Stimulated activated CD8-positive, alpha-beta memory T cell treated with anti-CD3 and anti-CD28 coated beads, Interleukin-4, amount 100 ng/mL, for 4 hours (primary cell): Measurements from ENCODE around the gene PDLIM7.

Experiments used
- DNase-seq, 2 donors: peaks; one replicate each; pipeline ENCODE4 v3.0.0-alpha.2; 2020; ENCODE audit warnings: low read depth in 2 of 2, low spot score in 1 of 2

Gene PDLIM7

GRCh38 chr5:177446200-177447065, 51.0 kb downstream of the PDLIM7 start, which contains the start of gene PRR7:
Gene PRR7 (plus strand): TSS chr5:177446814. CDS start chr5:177455068, 8,254 bp downstream.
- DNase-seq = peak in 1 of 2 donors; percentile 53

GRCh38 chr5:177445917-177446199, 51.5 kb downstream of the PDLIM7 start:
- no peak for DNase-seq

- no peak for DNase-seq
Measured at GRCh38 chr5:177445052-177445916, 52.1 kb downstream of the PDLIM7 start.

GRCh38 chr5:177444106-177445051, 53.0 kb downstream of the PDLIM7 start:
- no peak for DNase-seq

- no peak for DNase-seq
Measured at GRCh38 chr5:177443144-177443983, 54.0 kb downstream of the PDLIM7 start.

- DNase-seq = no peak
Measured at GRCh38 chr5:177442066-177442826, 55.2 kb downstream of the PDLIM7 start.

GRCh38 chr5:177440990-177441780, 56.2 kb downstream of the PDLIM7 start:
- DNase-seq = no peak

- no peak for DNase-seq
Measured at GRCh38 chr5:177440211-177440989, 57.0 kb downstream of the PDLIM7 start.

GRCh38 chr5:177439518-177440053, 57.8 kb downstream of the PDLIM7 start:
- DNase-seq = no peak

- no peak for DNase-seq
Measured at GRCh38 chr5:177438468-177438867, 58.9 kb downstream of the PDLIM7 start.

- no peak for DNase-seq
Measured at GRCh38 chr5:177437623-177438022, 59.8 kb downstream of the PDLIM7 start.

- no peak for DNase-seq
Measured at GRCh38 chr5:177435847-177436536, 61.4 kb downstream of the PDLIM7 start.

- DNase-seq = no peak
Measured at GRCh38 chr5:177434942-177435738, 62.3 kb downstream of the PDLIM7 start.

GRCh38 chr5:177434437-177434836, 63.0 kb downstream of the PDLIM7 start:
- DNase-seq = no peak

GRCh38 chr5:177433658-177434217, 63.7 kb downstream of the PDLIM7 start:
- no peak for DNase-seq
